ENCODE results near the gene SYPL2.

- TF ChIP-seq, protein P1, sequence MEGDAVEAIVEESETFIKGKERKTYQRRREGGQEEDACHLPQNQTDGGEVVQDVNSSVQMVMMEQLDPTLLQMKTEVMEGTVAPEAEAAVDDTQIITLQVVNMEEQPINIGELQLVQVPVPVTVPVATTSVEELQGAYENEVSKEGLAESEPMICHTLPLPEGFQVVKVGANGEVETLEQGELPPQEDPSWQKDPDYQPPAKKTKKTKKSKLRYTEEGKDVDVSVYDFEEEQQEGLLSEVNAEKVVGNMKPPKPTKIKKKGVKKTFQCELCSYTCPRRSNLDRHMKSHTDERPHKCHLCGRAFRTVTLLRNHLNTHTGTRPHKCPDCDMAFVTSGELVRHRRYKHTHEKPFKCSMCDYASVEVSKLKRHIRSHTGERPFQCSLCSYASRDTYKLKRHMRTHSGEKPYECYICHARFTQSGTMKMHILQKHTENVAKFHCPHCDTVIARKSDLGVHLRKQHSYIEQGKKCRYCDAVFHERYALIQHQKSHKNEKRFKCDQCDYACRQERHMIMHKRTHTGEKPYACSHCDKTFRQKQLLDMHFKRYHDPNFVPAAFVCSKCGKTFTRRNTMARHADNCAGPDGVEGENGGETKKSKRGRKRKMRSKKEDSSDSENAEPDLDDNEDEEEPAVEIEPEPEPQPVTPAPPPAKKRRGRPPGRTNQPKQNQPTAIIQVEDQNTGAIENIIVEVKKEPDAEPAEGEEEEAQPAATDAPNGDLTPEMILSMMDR (IDR thresholded peaks at IDR 0.05; ENCODE audit: extremely low read depth in 1 of 2, insufficient read depth in 1 of 2, low read depth in 1 of 2, low read length in 2 of 2) = no peak
- no peak for TF ChIP-seq POLR2AphosphoS5 (IDR thresholded peaks at IDR 0.05; ENCODE audit: insufficient read depth, low read depth, low read length)
- no peak for TF ChIP-seq POLR2A (IDR thresholded peaks at IDR 0.05; ENCODE audit: low read depth, low read length)
- no peak for TF ChIP-seq EZH2 (IDR thresholded peaks at IDR 0.05; ENCODE audit: borderline replicate concordance, low read depth, low read length, severe bottlenecking)
- no peak for TF ChIP-seq JUN (IDR thresholded peaks at IDR 0.05; ENCODE audit: borderline replicate concordance, insufficient read depth, insufficient read length, low read depth)
- TF ChIP-seq FOS (IDR thresholded peaks at IDR 0.05; ENCODE audit: borderline replicate concordance, insufficient read depth, low read length) = no peak
These were observed 50.5 kb downstream of the SYPL2 start for GRCh38 chr1:109516872-109517271.
